Activated T-helper 2 cell treated with anti-CD3 and anti-CD28 coated beads, Interferon-gamma antibody, Interleukin-2, Interleukin-4, amounts not matched to agents 10 μg/mL and 5 μg/mL and 100 μg/mL, durations not matched to agents 14 hours and 24 hours and 36 hours (primary cell): ENCODE measurements around the gene FAM89B. TPM values are rescaled to one million over a fixed set of nuclear protein-coding genes. Genes with fewer than 3 reads are reported as not detected.
"Not testable (repeated sequence)": the region's sequence is repeated elsewhere in the genome, so short reads cannot be mapped to it uniquely, and the experiment has no call there.

ENCODE experiments used
- DNase-seq: peaks from one replicate; pipeline ENCODE4 v3.0.0; 2021; ENCODE audit warnings: low spot score
- H3K27ac Mint-ChIP-seq: one replicate; pipeline ENCODE4 v1.8.0; 2021; ENCODE audit warnings: mixed read lengths
- H3K27me3 Mint-ChIP-seq: one replicate; pipeline ENCODE4 v1.8.0; 2021; ENCODE audit warnings: low read depth, mixed read lengths
- H3K36me3 Mint-ChIP-seq: one replicate; pipeline ENCODE4 v1.8.0; 2021; ENCODE audit warnings: low read depth, mixed read lengths
- H3K4me1 Mint-ChIP-seq: one replicate; pipeline ENCODE4 v1.8.0; 2021; ENCODE audit warnings: low read depth, mixed read lengths
- H3K4me3 Mint-ChIP-seq: one replicate; pipeline ENCODE4 v1.8.0; 2021; ENCODE audit warnings: low read depth, mild to moderate bottlenecking, moderate library complexity, mixed read lengths
- H3K9me3 Mint-ChIP-seq: one replicate; pipeline ENCODE4 v1.8.0; 2021; ENCODE audit warnings: mixed read lengths
- intact Hi-C: fragments of 100-400 bp; cut with micrococcal nuclease; formaldehyde crosslinking; loops from one replicate; pipeline ENCODE4 v1.15.1; 2023
- total RNA-seq: library from RNA; stranded (reverse); gene quantifications from 2 replicates; pipeline ENCODE4 v1.2.3, GENCODE V29; 2022

Gene FAM89B
- 31.5 and 32.0 TPM in 2 replicates for total RNA-seq

DNA sequence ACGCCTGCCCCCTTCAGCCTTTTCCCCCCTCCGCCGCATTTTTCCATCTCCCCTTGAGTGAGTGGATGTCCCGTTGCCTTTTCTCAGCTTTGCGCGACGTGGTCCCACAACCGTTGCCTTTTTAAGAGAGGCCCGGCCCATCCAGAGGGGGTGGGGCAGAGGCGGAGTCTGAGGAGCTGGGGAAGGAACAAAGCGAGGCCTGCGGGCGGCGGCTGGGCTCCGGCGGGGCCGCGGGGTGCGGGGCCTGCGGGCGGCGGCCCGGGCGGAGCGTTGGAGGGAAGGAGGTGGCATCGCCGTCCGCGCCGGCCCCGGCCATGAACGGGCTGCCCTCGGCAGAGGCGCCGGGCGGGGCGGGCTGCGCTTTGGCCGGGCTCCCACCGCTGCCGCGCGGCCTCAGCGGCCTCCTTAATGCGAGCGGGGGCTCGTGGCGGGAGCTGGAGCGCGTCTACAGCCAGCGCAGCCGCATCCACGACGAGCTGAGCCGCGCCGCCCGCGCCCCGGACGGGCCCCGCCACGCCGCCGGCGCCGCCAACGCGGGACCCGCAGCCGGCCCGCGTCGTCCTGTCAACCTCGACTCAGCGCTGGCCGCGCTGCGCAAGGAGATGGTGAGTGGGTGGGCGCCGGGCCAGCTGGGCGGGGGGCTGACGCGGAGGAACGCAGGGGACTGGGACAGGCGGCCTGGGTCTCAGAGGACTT is at the start of gene FAM89B:
Gene FAM89B (plus strand): TSS at position 183 of the 696 bp plus-strand sequence. CDS start 132 bp downstream, at position 315.
- no peaks in the 10 kb centered on the region for H3K9me3 Mint-ChIP-seq
- peak within 1 kb of the TSS; percentile 87 for H3K27ac Mint-ChIP-seq
- intact Hi-C loops, result loop anchor here (5.0 to 10.0 kb wide), 5 partner anchors 80 to 545 kb away; partner anchors contain the start of genes CFL1, KAT5, SNX15 and TM7SF2
- H3K4me1 Mint-ChIP-seq, result peaks cover 47% of the 10 kb centered on the region
- DNase-seq, result peak; percentile 90
- H3K4me3 Mint-ChIP-seq, result peak within 1 kb of the TSS; percentile 97
- H3K36me3 Mint-ChIP-seq, result peaks cover 41% of the 10 kb centered on the region
- no peaks in the 10 kb centered on the region for H3K27me3 Mint-ChIP-seq

DNA sequence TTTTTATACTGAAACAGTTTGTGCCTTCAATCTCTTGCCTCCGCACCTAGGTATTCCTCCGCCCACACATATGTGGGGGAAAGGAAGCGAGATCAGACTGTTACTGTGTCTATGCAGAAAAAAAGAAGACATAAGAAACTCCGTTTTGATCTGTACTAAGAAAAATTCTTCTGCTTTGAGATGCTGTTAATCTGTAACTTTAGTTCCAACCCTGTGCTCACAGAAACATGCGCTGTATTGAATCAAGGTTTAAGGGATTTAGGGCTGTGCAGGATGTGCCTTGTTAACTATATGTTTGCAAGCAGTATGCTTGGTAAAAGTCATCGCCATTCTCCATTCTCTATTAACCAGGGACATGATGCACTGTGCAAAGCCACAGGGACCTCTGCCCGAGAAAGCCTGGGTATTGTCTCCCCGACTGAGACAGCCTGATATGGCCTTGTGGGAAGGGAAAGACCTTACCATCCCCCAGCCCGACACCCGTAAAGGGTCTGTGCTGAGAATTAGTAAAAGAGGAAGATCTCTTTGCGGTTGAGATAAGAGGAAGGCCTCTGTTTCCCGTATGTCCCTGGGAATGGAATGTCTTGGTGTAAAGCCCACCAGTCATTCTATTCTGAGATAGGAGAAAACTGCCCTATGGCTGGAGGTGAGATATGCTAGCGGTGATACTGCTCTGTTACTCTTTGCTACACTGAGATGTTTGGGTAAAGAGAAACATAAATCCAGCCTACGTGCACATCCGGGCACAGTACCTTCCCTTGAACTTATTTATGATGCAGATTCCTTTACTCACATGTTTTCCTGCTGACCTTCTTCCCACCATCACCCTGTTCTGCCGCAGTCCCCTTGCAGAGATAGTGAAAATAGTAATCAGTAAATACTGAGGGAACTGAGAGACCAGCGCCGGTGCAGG is 49.4 kb upstream of the FAM89B start:
- DNase-seq, intact Hi-C loops: not testable (repeated sequence)

DNA sequence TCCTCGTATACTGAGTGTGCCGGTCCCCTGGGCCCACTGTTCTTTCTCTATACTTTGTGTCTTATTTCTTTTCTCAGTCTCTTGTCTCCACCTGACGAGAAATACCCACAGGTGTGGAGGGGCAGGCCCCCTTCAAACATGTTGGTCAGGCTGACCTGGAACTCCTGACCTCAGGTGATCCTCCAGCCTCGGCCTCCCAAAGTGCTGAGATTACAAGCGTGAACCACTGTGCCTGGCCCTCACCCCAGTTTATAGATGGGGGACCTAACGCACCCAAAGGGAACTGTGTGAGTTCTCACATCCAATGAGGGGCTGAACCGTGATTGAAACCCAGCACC is 48.7 kb upstream of the FAM89B start:
- peaks cover 35% of the 10 kb centered on the region for H3K4me1 Mint-ChIP-seq
- DNase-seq, H3K27me3 Mint-ChIP-seq, intact Hi-C loops, H3K9me3 Mint-ChIP-seq: not testable (repeated sequence)
- peak overlapping the region; percentile 60 for H3K4me3 Mint-ChIP-seq
- peak overlapping the region; percentile 85 for H3K27ac Mint-ChIP-seq
- peaks cover 15% of the 10 kb centered on the region for H3K36me3 Mint-ChIP-seq

More for the DNA sequence above, 49.4 kb upstream of the FAM89B start:
- peaks cover 15% of the 10 kb centered on the region for H3K36me3 Mint-ChIP-seq
- H3K4me1 Mint-ChIP-seq, result peaks cover 35% of the 10 kb centered on the region
- H3K27me3 Mint-ChIP-seq, H3K9me3 Mint-ChIP-seq: not testable (repeated sequence)
- peak overlapping the region; percentile 85 for H3K27ac Mint-ChIP-seq
- peak overlapping the region; percentile 60 for H3K4me3 Mint-ChIP-seq

DNA sequence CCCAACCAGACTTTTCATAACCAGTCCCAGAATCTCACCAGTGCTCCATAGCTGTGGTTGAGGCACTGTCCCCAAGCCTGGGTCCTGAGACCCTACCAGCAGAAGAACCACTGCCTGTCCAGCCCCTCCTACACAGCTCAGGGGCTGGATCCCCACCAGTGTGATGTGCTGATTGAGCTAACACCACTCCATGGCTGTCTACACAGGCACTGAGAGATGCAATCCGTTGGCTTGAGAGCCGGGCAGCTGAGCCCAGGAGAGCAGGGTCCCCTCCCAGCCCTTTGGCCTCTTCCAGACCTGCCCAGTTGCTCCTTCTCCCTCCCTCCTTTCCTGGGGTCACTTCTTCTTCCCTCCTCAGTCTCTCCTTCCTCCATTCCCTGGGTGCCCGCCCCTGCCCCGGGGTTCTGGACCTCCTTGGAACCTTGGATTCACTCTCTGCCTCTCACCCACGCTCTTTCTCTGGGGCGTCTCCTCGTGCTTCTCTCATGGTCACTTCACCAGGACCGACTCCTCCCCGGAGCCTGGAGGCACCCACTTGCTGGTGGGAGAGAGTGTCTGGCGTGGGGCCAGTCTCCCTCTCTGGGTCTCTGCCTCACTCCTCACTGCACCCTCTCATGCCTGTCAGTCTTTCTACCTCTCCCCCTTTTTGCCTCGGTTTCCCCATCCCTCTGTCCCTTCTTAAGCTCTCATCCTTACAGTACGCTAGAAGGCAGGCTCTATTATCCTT is 48.2 kb upstream of the FAM89B start:
- Mint-ChIP-seq H3K27me3 (no peaks in the 10 kb centered on the region), H3K9me3 (no peaks in the 10 kb centered on the region), H3K4me1 (peaks cover 35% of the 10 kb centered on the region), H3K36me3 (peaks cover 19% of the 10 kb centered on the region), H3K27ac (peak overlapping the region; percentile 86), H3K4me3 (peak overlapping the region; percentile 77)
- no peak for DNase-seq
- intact Hi-C loops, result loop anchor here (2.0 kb wide), 1 partner anchor 17 kb away; no protein-coding TSS in a partner anchor

DNA sequence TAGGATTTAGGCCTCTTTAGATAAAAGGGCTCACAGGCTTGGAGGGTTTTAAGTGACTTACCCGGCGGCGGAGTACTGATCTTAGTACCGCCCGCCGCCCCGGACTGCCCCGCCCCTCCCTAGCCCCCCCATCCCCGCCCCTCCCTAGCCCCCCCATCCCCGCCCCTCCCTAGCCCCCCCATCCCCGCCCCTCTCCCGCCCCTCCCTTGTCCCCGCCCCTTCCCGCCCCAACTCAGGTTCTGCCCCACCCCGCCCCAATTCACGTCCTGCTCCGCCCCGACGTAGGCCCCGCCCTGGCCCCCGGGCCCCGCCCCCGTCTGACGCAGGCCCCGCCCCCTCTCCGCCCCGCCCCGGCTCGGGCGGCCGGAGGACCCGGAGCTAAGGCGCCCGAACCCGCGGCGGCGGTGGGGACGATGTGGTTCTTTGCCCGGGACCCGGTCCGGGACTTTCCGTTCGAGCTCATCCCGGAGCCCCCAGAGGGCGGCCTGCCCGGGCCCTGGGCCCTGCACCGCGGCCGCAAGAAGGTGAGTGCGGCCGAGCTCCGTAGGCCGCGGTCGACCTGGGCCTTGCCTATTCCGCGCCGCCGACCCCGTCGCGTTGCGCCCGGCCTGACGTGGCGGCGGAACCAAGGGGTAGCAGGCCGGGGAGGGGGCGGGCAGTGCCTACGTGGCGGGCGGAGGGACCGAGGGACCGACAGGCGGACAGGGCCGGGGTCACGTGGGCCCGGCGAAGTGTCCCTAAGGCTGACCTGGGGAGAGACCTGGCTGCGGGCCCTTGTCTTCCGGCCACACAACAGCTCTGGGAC is 47.4 kb upstream of the FAM89B start, which contains the start of gene SCYL1:
Gene SCYL1 (plus strand): TSS at position 343 of the 805 bp plus-strand sequence. CDS start 71 bp downstream, at position 414.
- intact Hi-C loops, result loop anchor here (2.0 kb wide), 1 partner anchor 16 kb away; no protein-coding TSS in a partner anchor
- Mint-ChIP-seq H3K36me3 (peaks cover 22% of the 10 kb centered on the region), H3K4me3 (peak within 1 kb of the TSS; percentile 80), H3K9me3 (no peaks in the 10 kb centered on the region), H3K27me3 (no peaks in the 10 kb centered on the region), H3K4me1 (peaks cover 38% of the 10 kb centered on the region), H3K27ac (peak within 1 kb of the TSS; percentile 86)
- peak; percentile 74 for DNase-seq

DNA sequence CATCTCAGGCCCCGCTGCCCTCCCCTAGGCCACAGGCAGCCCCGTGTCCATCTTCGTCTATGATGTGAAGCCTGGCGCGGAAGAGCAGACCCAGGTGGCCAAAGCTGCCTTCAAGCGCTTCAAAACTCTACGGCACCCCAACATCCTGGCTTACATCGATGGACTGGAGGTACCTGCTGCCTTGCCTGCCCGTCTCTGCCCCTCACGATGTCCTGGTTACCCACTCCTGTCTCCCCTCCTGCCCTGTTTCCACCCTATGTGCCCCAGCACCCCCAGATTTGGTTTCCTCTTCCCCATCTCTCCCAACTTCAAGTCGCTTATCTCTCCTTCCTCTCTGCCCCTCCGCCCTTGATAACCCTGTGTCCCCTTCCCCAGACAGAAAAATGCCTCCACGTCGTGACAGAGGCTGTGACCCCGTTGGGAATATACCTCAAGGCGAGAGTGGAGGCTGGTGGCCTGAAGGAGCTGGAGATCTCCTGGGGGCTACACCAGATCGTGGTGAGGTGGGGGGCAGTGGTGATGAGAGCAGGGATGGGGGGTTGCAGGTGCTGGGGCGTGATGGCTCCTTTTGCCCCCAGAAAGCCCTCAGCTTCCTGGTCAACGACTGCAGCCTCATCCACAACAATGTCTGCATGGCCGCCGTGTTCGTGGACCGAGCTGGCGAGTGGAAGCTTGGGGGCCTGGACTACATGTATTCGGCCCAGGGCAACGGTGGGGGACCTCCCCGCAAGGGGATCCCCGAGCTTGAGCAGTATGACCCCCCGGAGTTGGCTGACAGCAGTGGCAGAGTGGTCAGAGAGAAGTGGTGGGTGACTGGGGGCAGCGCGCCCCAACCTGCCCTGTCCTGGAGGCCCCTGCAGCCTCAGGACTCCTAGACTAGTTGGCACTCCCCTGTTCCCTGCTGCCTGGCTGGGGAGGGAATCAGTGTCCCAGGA is 46.5 kb upstream of the FAM89B start:
- no peaks in the 10 kb centered on the region for H3K27me3 Mint-ChIP-seq

DNA sequence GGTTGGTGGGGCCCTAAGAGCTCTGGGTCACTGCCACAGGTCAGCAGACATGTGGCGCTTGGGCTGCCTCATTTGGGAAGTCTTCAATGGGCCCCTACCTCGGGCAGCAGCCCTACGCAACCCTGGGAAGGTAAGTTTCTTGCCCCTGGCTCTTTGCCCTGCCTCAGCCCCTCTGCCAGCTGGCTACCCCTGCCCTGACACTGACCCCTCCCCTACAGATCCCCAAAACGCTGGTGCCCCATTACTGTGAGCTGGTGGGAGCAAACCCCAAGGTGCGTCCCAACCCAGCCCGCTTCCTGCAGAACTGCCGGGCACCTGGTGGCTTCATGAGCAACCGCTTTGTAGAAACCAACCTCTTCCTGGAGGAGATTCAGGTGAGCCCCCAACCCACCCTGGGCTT is 45.6 kb upstream of the FAM89B start:
- Mint-ChIP-seq H3K9me3 (no peaks in the 10 kb centered on the region), H3K4me3 (peak overlapping the region; percentile 68), H3K4me1 (peaks cover 39% of the 10 kb centered on the region), H3K27me3 (no peaks in the 10 kb centered on the region), H3K27ac (no peak overlapping the region), H3K36me3 (peaks cover 37% of the 10 kb centered on the region)
- intact Hi-C loops, result no loop called here
- no peak for DNase-seq

More for the DNA sequence above, 46.5 kb upstream of the FAM89B start:
- Mint-ChIP-seq H3K36me3 (peaks cover 27% of the 10 kb centered on the region), H3K27ac (peak overlapping the region; percentile 46), H3K4me1 (peaks cover 41% of the 10 kb centered on the region), H3K9me3 (no peaks in the 10 kb centered on the region), H3K4me3 (peak overlapping the region; percentile 80)
- intact Hi-C loops, result loop anchor here (2.0 kb wide), 1 partner anchor 15 kb away; no protein-coding TSS in a partner anchor
- no peak for DNase-seq

DNA sequence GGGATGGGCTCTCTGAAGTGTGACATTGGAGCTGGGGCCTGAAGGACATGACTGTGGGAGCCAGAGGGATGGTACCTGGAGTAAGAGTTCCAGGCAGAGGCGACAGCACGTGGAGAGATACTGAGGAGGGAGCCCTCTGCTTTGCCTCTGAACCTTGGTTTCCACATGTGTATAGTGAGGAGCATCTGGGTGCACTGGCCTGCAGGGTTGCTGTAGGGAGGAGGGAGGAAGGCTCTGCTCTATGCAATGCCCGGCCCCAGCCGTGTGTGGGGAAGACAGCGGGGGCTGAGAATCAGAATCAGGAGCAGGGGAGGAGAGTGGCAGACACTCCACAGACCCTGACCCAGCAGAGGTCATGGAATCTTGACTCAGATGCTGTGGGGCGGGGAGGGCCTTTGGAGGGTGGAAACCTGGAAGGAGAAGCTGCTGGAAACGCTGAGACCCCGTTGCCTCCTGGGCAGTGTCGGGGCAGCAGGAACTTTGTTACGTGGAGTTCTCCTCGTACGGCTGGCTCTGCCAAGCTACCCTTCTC is 43.5 kb upstream of the FAM89B start:
- Mint-ChIP-seq H3K36me3 (peaks cover 45% of the 10 kb centered on the region), H3K4me1 (peaks cover 19% of the 10 kb centered on the region), H3K27ac (no peak overlapping the region), H3K4me3 (no peak overlapping the region), H3K9me3 (no peaks in the 10 kb centered on the region), H3K27me3 (no peaks in the 10 kb centered on the region)
- intact Hi-C loops, result no loop called here
- no peak for DNase-seq

DNA sequence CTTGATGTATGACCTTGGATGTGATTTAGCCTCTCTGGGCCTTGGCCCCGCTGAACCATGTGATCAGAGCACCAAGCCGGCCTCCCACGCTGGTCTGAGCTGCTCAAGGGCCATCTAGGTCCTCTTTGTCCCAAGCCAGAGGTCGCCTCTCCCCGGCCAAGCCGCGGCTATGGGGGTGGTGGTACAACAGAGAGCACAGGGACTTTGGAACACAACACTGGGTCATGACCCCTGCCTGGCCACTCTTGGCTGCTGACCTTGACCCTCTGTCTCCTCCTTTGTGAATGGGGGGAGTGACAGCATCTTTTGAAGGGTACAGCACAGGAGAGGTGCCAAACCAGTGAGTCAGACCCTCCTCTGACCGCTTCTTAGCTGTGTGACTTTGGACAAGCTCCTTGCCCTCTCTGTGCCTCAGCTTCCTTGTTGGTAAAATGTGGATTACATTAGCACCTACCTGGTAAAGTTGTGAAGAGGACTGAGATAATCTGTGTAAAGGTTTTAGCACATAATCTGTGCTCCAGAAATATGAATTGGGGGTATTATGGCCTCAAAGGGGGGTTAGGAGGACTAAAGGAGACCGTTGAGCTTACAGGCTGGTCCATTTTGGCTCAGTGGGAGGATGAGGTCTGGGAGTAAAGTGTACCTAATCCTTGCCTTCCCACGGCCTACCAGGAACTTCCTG is 42.7 kb upstream of the FAM89B start:
- H3K4me1 Mint-ChIP-seq, result peaks cover 13% of the 10 kb centered on the region
- no peaks in the 10 kb centered on the region for H3K9me3 Mint-ChIP-seq
- DNase-seq, result no peak
- intact Hi-C loops, result no loop called here
- H3K27me3 Mint-ChIP-seq, result no peaks in the 10 kb centered on the region
- H3K27ac Mint-ChIP-seq, result no peak overlapping the region
- peaks cover 47% of the 10 kb centered on the region for H3K36me3 Mint-ChIP-seq
- no peak overlapping the region for H3K4me3 Mint-ChIP-seq

DNA sequence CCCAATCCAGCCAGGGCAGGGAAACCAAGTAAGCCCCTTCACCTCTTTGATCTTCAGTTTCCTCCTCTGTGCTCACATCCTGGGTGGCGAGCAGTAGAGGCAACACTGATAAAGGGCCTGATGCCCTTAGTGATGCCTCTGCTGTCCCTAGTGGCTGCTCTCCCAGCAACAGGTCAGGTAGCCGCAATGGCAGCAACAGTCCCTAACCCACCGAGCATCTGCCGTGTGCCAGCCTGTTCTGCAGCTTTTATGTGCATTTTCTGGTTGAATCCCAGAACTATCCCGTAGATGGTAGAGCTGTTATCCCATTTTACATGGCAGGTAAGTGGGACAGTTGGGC is 42.2 kb upstream of the FAM89B start:
- no peaks in the 10 kb centered on the region for H3K9me3 Mint-ChIP-seq
- DNase-seq, result no peak
- H3K27ac Mint-ChIP-seq, result no peak overlapping the region
- intact Hi-C loops, result no loop called here
- peaks cover 12% of the 10 kb centered on the region for H3K4me1 Mint-ChIP-seq
- H3K36me3 Mint-ChIP-seq, result peaks cover 49% of the 10 kb centered on the region
- H3K27me3 Mint-ChIP-seq, result no peaks in the 10 kb centered on the region
- H3K4me3 Mint-ChIP-seq, result no peak overlapping the region
